Right lobe of liver (tissue), 4 donors: ENCODE results near the gene RERE.

ENCODE experiments used
- CTCF ChIP-seq, 4 donors: fragments of 200-600 bp in 3 of 4; fragments of 450-650 bp in 1 of 4; IDR thresholded peaks; one replicate each; pipeline versions ENCODE4 v1.5.1 to v1.8.0; 2016 to 2022; ENCODE audit warnings: antibody characterized with exemption in 4 of 4, mild to moderate bottlenecking in 2 of 4
- POLR2A ChIP-seq: fragments of 450-650 bp; IDR thresholded peaks from one replicate; pipeline ENCODE4 v1.6.1; 2017; ENCODE audit warnings: antibody characterized with exemption, mild to moderate bottlenecking
- donor health status: DM: no; HTN: no; CAD: no.
- donor health status: DM: no; HTN: no; CAD: no.
- donor health status: DM: no; HTN: yes; CAD: no.

GRCh38 chr1:8478566-8478965 is 338.9 kb downstream of the RERE start:
- TF ChIP-seq CTCF (IDR thresholded peaks at IDR 0.05) (no peak), POLR2A (no peak)
